LNCAP (cell line): ENCODE results near the gene ANTXR1.

Experiments
- CTCF ChIP-seq: fragments of 450-650 bp; IDR thresholded peaks from 2 replicates; pipeline ENCODE4 v1.5.1; 2017; ENCODE audit warnings: mild to moderate bottlenecking

Gene ANTXR1

DNA sequence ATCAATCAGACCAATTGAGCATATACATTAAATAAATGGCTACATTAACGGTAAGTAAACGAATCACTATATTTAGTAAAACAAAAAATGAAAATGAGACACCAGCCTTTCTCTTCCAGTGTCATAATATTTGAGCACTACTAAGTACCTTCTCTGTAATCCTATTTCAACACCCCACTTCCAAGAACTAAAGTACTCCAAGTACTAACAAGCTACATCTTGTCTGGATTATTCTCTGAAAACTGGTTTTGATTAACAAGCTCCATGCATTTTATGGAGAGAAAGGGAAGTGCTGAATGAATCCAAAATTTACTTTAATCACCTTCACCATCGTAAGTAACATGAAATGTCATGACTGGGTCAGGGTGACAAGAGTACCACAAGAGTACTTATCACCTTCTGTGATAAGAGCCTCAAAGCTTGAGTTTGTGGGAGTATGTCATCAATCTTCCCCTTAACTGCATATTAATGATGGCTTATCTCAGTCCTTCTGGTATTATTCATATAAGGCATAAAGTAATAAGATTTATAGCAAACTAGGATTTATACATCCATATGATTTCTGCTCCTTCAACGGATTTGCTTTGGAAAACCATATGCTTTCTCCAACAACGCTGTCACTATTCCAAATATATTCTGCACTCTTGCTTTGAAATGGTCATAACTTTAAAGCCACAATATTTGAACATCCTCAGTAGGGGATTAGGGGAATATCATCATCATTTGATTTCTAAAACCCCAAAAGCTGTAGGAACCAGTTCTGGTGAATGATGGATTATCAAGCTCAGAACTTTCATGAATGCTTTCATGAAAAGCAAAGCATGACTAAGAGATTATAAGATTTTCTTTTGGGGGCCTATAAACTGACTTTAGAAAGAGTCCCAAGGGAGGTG, 127.0 kb downstream of the ANTXR1 start:
- no peak for TF ChIP-seq CTCF

GRCh38 chr2:69141061-69141460, 128.1 kb downstream of the ANTXR1 start:
- no peak for TF ChIP-seq CTCF

DNA sequence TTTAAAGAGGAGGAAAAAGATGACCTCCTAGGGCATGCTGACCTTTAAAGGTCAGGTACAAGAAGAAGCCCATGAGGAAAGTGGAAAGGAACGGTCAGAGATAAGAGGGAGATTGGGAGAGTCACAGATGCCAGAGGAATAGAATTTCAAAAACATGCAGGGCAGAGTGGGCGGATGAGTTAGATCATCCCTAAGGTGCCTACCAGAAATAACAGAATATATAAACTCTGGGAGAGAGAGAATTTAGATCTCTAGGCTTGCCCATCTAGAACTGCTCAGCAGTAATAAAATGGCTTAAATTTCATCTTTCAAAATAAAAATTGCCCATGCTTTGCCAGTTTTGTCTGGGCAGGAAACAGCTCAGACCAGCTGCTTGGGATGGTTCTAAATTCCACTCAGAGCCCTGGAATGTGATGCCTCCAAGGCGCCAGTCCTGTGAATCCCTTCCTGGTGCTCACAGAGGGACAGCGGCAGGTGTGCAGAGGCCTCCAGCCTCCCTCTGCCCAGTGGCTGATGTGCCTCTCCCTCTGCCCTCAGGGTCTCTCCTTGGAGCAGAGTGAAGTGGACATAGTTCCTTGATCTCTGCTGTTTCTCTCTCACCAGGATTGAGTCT, 130.9 kb downstream of the ANTXR1 start:
- no peak for TF ChIP-seq CTCF

DNA sequence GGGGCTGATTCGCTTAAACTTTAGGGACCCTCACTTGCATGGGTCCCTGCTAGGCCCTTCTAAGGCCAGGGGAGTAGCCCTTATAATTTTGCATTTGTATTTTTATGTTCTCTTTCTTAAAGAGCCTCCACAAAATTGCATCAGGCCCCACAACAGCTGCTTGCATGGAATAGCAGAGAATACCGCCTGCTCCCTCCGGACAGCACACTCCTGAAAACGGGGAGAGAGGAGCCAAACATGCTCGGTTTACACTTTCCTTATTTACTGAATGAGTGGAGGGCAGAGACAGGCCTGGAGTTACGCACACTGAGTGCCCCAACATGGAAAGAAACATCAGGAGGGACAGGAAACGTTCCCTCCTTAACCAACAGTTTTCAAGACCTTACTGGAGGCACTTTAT, 132.2 kb downstream of the ANTXR1 start:
- TF ChIP-seq CTCF = no peak

DNA sequence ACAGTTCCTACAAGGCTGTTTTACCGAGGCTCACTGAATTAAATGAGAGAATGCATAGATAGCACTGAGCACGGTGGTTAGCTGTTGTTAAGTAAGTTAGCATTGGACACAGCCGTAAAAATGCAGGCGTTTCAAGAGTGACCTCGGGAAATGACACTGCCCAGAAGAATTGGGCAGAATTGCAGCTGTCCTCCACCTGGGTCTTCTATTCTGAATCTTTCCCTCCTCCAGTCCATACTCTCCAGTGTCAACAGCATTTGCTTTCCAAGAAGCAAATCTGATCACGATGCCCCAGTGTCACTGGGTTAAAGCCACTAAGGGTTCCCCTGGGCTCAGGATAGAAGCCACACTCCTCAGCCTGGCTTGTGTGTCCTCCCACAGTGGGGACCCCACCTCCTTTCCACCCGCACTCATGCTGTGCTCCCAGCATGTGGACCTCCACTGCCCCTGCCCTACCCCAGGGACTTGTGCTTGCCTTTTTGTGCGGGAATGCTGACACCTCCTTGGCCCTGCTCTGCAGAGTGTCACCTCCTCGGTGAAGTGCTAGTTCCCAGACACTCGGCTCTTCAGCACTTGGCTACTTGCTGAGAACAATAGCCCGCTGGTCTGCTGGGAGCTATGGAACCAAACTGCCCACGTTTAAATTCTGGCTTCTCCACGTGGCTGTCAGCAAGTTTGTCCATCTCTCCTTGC, 135.0 kb downstream of the ANTXR1 start:
- no peak for TF ChIP-seq CTCF

DNA sequence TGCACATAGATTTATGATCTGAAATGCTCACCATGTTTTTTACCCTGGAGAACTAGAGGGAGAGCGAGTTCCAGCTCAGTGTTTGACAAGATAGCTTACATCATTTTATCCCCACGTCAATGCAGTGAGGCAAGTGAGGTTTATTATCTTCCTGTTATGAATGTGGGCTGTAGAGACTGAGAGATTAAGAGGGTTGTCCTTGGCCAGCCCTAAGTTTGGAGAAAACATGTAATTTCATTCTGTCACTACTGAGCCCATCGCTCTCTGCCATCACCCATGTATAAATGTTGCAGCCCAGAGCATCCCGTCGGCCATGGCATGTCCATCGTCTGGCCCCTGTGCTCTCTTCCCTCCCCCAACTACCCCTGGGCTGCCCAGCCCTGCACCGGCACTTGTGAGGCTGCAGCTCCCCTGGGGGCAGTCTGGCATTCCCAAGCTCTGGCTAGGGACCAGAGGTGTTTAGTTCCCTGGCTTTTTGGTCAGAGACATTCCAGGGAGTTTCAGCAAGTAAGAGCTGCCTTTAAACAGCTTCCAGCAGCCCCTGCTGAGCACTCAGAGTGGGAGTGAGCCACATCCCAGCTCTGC, 136.7 kb downstream of the ANTXR1 start:
- TF ChIP-seq CTCF = no peak

DNA sequence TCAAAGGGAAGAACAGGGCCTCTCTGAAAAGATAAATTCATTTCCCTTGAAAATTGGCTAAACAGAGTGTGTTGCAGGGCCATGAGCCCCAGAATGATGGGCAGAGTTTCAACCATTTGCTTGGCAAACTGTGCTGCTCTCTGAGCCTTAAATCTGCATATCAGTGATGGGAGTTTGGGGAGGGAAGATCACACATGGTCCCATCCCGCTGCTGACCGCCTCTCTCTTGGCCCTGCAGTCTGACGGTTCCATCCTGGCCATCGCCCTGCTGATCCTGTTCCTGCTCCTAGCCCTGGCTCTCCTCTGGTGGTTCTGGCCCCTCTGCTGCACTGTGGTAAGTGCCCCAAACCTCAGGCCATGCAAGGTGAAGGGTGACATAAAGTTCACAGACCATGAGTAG, 139.0 kb downstream of the ANTXR1 start:
- TF ChIP-seq CTCF = no peak
